HCT116 (cell line): ENCODE measurements around the gene ATP6V0C. TPM values are rescaled to one million over a fixed set of nuclear protein-coding genes. Genes with fewer than 3 reads are reported as not detected.

ENCODE experiments used
- ATAC-seq: fragments of 200-7000 bp; cut with Tn5 transposase; 2 replicates; pipeline ENCODE4 v1.9.1; 2020; ENCODE audit warnings: mild to moderate bottlenecking, moderate library complexity
- BruUV-seq: library from RNA; stranded (reverse); fragments of 400-500 nt; replicated peaks from 2 replicates; lab custom pipeline; 2021; lab: Mats Ljungman, UMichigan
- CTCF ChIA-PET: fragments of 300-600 bp; sonication (Branson Sonifier 250); formaldehyde crosslinking; loops from one replicate; lab custom pipeline; 2021; ENCODE audit warnings: antibody characterized with exemption; lab: Charles Lee
- POLR2A ChIA-PET: fragments of 300-600, 350-600 bp; sonication (Branson Sonifier 250); formaldehyde crosslinking; loops from one replicate; lab custom pipeline; 2021; ENCODE audit warnings: antibody characterized with exemption; lab: Charles Lee
- RAD21 ChIA-PET, 2 experiments: fragments of 300-600 bp; sonication (Branson Sonifier 250); formaldehyde crosslinking; loops; one replicate each; lab custom pipeline; 2023; ENCODE audit warnings: low total read pairs in 2 of 2; ENCODE audit not compliant: uncharacterized antibody in 2 of 2, unreplicated experiment in 2 of 2, low non-redundant PET in 1 of 2; lab: Charles Lee
- DNase-seq: peaks from one replicate; pipeline ENCODE4 v3.0.0-alpha.2; 2010; ENCODE audit warnings: low read depth, low spot score
- H2AFZ ChIP-seq: fragments of 200-600 bp; shearing (Covaris generic), sonication (generic); 2 replicates; pipeline ENCODE4 v1.6.1; 2017; ENCODE audit warnings: low read depth, mixed run types, mixed read lengths, antibody characterized with exemption, low read length; ENCODE audit not compliant: poor library complexity, severe bottlenecking
- H3K27ac ChIP-seq: 2 replicates; pipeline ENCODE4 v1.5.1; 2012; ENCODE audit warnings: low read depth, low read length
- H3K27me3 ChIP-seq: fragments of 200-600 bp; sonication (generic); 2 replicates; pipeline ENCODE4 v1.6.1; 2016; ENCODE audit warnings: mixed run types, low read length, mixed read lengths; ENCODE audit not compliant: insufficient read depth
- H3K36me3 ChIP-seq, 2 experiments: fragments of 200-500 bp in 1 of 2; fragments of 200-600 bp in 1 of 2; sonication (Bioruptor generic) in 1 of 2; sonication (generic) in 1 of 2; 2 replicates each; pipeline versions ENCODE4 v1.5.1 to v1.6.1; 2014 to 2016; ENCODE audit warnings: low read length in 2 of 2, inconsistent platforms in 1 of 2, mixed read lengths in 1 of 2, mixed run types in 1 of 2; ENCODE audit not compliant: insufficient read depth in 2 of 2, control insufficient read depth in 1 of 2
- H3K4me1 ChIP-seq, 2 experiments: fragments of 200-600 bp in 1 of 2; sonication (generic) in 1 of 2; 2 replicates each; pipeline versions ENCODE4 v1.5.1 to v1.6.1; 2012 to 2017; ENCODE audit warnings: low read length in 2 of 2, inconsistent platforms in 1 of 2, mild to moderate bottlenecking in 1 of 2, mixed read lengths in 1 of 2, mixed run types in 1 of 2, moderate library complexity in 1 of 2; ENCODE audit not compliant: insufficient read depth in 2 of 2, control insufficient read depth in 1 of 2
- H3K4me2 ChIP-seq: fragments of 200-600 bp; sonication (generic); 2 replicates; pipeline ENCODE4 v1.6.1; 2017; ENCODE audit warnings: mixed run types, low read length, mixed read lengths
- H3K4me3 ChIP-seq, 2 experiments: fragments of 200-600 bp in 1 of 2; sonication (generic) in 1 of 2; replicated peaks in 1 of 2; 2 replicates each; pipeline ENCODE4 v1.5.1; 2011 to 2016; ENCODE audit warnings: low read length in 2 of 2, control low read depth in 1 of 2, low read depth in 1 of 2, mild to moderate bottlenecking in 1 of 2, mixed read lengths in 1 of 2, mixed run types in 1 of 2
- H3K79me2 ChIP-seq: fragments of 200-600 bp; sonication (generic); 2 replicates; pipeline ENCODE4 v1.6.1; 2017; ENCODE audit warnings: mild to moderate bottlenecking, mixed run types, low read length, moderate library complexity, mixed read lengths; ENCODE audit not compliant: insufficient read depth
- H3K9ac ChIP-seq: fragments of 200-600 bp; sonication (generic); 2 replicates; pipeline ENCODE4 v1.6.1; 2016; ENCODE audit warnings: low read length, mixed read lengths
- H3K9me2 ChIP-seq: fragments of 200-600 bp; sonication (generic), shearing (Covaris generic); 2 replicates; pipeline ENCODE4 v1.6.1; 2017; ENCODE audit warnings: mixed run types, mild to moderate bottlenecking, moderate library complexity; ENCODE audit not compliant: insufficient read depth
- H3K9me3 ChIP-seq, 2 experiments: fragments of 200-500 bp in 1 of 2; fragments of 200-600 bp in 1 of 2; sonication (Bioruptor generic) in 1 of 2; sonication (generic) in 1 of 2; 2 replicates each; pipeline ENCODE4 v1.6.1; 2014 to 2017; ENCODE audit warnings: low read length in 2 of 2, mixed read lengths in 2 of 2, inconsistent platforms in 1 of 2, low read depth in 1 of 2, mild to moderate bottlenecking in 1 of 2, mixed run types in 1 of 2, moderate library complexity in 1 of 2; ENCODE audit not compliant: control insufficient read depth in 1 of 2, insufficient read depth in 1 of 2
- H4K20me1 ChIP-seq: fragments of 200-600 bp; sonication (generic), shearing (Covaris generic); 2 replicates; pipeline ENCODE4 v1.6.1; 2017; ENCODE audit warnings: mixed run types, mild to moderate bottlenecking, moderate library complexity; ENCODE audit not compliant: insufficient read depth
- CBX3 ChIP-seq: IDR thresholded peaks from 2 replicates; pipeline ENCODE4 v1.6.1; 2012; ENCODE audit warnings: low read depth
- CEBPB ChIP-seq: IDR thresholded peaks from 2 replicates; pipeline ENCODE4 v1.6.1; 2012; ENCODE audit warnings: low read depth
- CTCF ChIP-seq, 3 experiments: fragments of 200-600 bp in 1 of 3; sonication (generic) in 1 of 3; IDR thresholded peaks in 2 of 3; conservative IDR thresholded peaks in 1 of 3; 2 replicates each; pipeline ENCODE4 v1.5.1; 2012 to 2017; ENCODE audit warnings: low read depth in 2 of 3, low read length in 2 of 3, antibody characterized with exemption in 1 of 3, borderline replicate concordance in 1 of 3, control low read depth in 1 of 3, mild to moderate bottlenecking in 1 of 3, mixed read lengths in 1 of 3, mixed run types in 1 of 3, moderate library complexity in 1 of 3; ENCODE audit not compliant: insufficient read depth in 1 of 3
- ELF1 ChIP-seq: IDR thresholded peaks from 2 replicates; pipeline ENCODE4 v1.6.1; 2012; ENCODE audit warnings: low read depth, borderline replicate concordance
- JUND ChIP-seq: IDR thresholded peaks from 2 replicates; pipeline ENCODE4 v1.6.1; 2012
- MAX ChIP-seq: IDR thresholded peaks from 2 replicates; pipeline ENCODE4 v1.6.1; 2012
- POLR2A ChIP-seq: IDR thresholded peaks from 2 replicates; pipeline ENCODE4 v1.7.0; 2011; ENCODE audit warnings: borderline replicate concordance; ENCODE audit not compliant: insufficient read depth, insufficient read length; ENCODE audit errors: extremely low read depth
- POLR2AphosphoS5 ChIP-seq: IDR thresholded peaks from 2 replicates; pipeline ENCODE4 v1.6.1; 2011; ENCODE audit warnings: mild to moderate bottlenecking, low read depth, low read length, moderate library complexity
- RAD21 ChIP-seq: IDR thresholded peaks from 2 replicates; pipeline ENCODE4 v1.6.1; 2012; ENCODE audit warnings: low read depth, mild to moderate bottlenecking
- SIN3A ChIP-seq: IDR thresholded peaks from 2 replicates; pipeline ENCODE4 v1.6.1; 2012; ENCODE audit warnings: low read depth
- SP1 ChIP-seq: IDR thresholded peaks from 2 replicates; pipeline ENCODE4 v1.6.1; 2012; ENCODE audit warnings: low read depth
- SRF ChIP-seq: IDR thresholded peaks from 2 replicates; pipeline ENCODE4 v1.6.1; 2012; ENCODE audit warnings: low read depth
- YY1 ChIP-seq: IDR thresholded peaks from 2 replicates; pipeline ENCODE4 v1.6.1; 2011; ENCODE audit warnings: low read length, low read depth, moderate library complexity, mild to moderate bottlenecking; ENCODE audit not compliant: insufficient replicate concordance; ENCODE audit errors: extremely low read depth
- ZBTB33 ChIP-seq: IDR thresholded peaks from 2 replicates; pipeline ENCODE4 v1.6.1; 2011; ENCODE audit warnings: mild to moderate bottlenecking, low read length, moderate library complexity; ENCODE audit not compliant: insufficient replicate concordance; ENCODE audit errors: extremely low read depth
- ZFX ChIP-seq: fragments of 450-650 bp; IDR thresholded peaks from 2 replicates; pipeline ENCODE4 v1.6.1; 2017
- ZNF274 ChIP-seq: fragments of 200-500 bp; sonication (Bioruptor generic); IDR thresholded peaks from 2 replicates; pipeline ENCODE4 v1.6.1; 2014; ENCODE audit warnings: mild to moderate bottlenecking, low read depth, low read length, inconsistent platforms
- intact Hi-C: fragments of 100-400 bp; cut with micrococcal nuclease; formaldehyde crosslinking; loops from 2 replicates; pipeline ENCODE4 v1.10.0; 2022
- total RNA-seq: library from RNA; stranded (reverse); gene quantifications from one replicate; pipeline ENCODE4 v1.2.1, GENCODE V29; 2021; ENCODE audit not compliant: unreplicated experiment

ATP6V0C gene
- total RNA-seq, 1 experiment from 2014 or later = 187 TPM

- H3K9me2 ChIP-seq = no peaks in the 10 kb centered on the region
- no TSS peak for BruUV-seq
- no peak for ATAC-seq
- ChIA-PET RAD21 (no interaction called here), POLR2A (no interaction called here), CTCF (no interaction called here)
- H3K79me2 ChIP-seq = no peaks in the 10 kb centered on the region; the same call in 1 of the 2 replicates
- no peaks in the 10 kb centered on the region for H4K20me1 ChIP-seq
- intact Hi-C loops = no loop called here
- peaks cover 23 to 42% of the 10 kb centered on the region in 2 experiments for H3K4me1 ChIP-seq
- TF ChIP-seq CEBPB (no peak), RAD21 (no peak), ZNF274 (no peak), ZBTB33 (no peak), SRF (no peak), SIN3A (no peak), CTCF (IDR thresholded peaks at IDR 0.05 in 2 of 3, conservative IDR thresholded peaks at IDR 0.05 in 1 of 3; ENCODE audit: borderline replicate concordance in 1 of 3, insufficient read depth in 1 of 3, low read depth in 2 of 3, low read length in 2 of 3) (no peak), MAX (no peak), JUND (no peak), POLR2A (no peak), POLR2AphosphoS5 (no peak), ELF1 (no peak), SP1 (no peak), ZFX (no peak), YY1 (no peak), CBX3 (no peak)
- H3K27me3 ChIP-seq = no peaks in the 10 kb centered on the region
- peak overlapping the region; percentile 39 to 61; a peak in 1 of 4 replicates for H3K4me3 ChIP-seq
- no peak for DNase-seq
- H2AFZ ChIP-seq = no peak overlapping the region
- no peaks in the 10 kb centered on the region for H3K36me3 ChIP-seq
- H3K9me3 ChIP-seq = no peaks in the 10 kb centered on the region
- H3K9ac ChIP-seq = peak overlapping the region; percentile 83
- peak overlapping the region; percentile 95 for H3K4me2 ChIP-seq
- peak overlapping the region; percentile 81 for H3K27ac ChIP-seq
These were observed 46.9 kb upstream of the ATP6V0C start for GRCh38 chr16:2466667-2467527.
